ENCODE results near the gene CENPP. TPM values are rescaled to one million over a fixed set of nuclear protein-coding genes. Genes with fewer than 3 reads are reported as not detected.

CENPP gene
- total RNA-seq, 4 donors from 2014 or later, result 2.9 to 8.3 (median 4.9) TPM

GRCh38 chr9:92440751-92441046 is 114.9 kb downstream of the CENPP start:
- no peak for ATAC-seq
- no peaks in the 10 kb centered on the region for H3K27me3 ChIP-seq
- H3K9me3 ChIP-seq, result no peaks in the 10 kb centered on the region
- TF ChIP-seq POLR2AphosphoS5 (IDR thresholded peaks at IDR 0.05) (no peak), CTCF (IDR thresholded peaks at IDR 0.05) (no peak), POLR2A (IDR thresholded peaks at IDR 0.05) (no peak), EP300 (IDR thresholded peaks at IDR 0.05) (no peak)
- WGBS, 2 donors (ENCODE audit: low coverage in 1 of 2), result 94 to 100% methylated on average over 6 of the region's 6 CpGs
- H3K36me3 ChIP-seq, result no peaks in the 10 kb centered on the region
- no peak overlapping the region for H3K4me3 ChIP-seq
- peaks cover 0 to 13% (median 0%) of the 10 kb centered on the region in 3 donors for H3K4me1 ChIP-seq
- no peak overlapping the region for H3K27ac ChIP-seq

GRCh38 chr9:92444841-92445240 is 119.1 kb downstream of the CENPP start:
- no peak for ATAC-seq
- no peak for TF ChIP-seq POLR2A (IDR thresholded peaks at IDR 0.05)
- no peak for TF ChIP-seq EP300 (IDR thresholded peaks at IDR 0.05)
- TF ChIP-seq CTCF (IDR thresholded peaks at IDR 0.05), result no peak
- TF ChIP-seq POLR2AphosphoS5 (IDR thresholded peaks at IDR 0.05), result no peak
- no peak overlapping the region for H3K4me3 ChIP-seq
- no peaks in the 10 kb centered on the region for H3K9me3 ChIP-seq
- no peak overlapping the region for H3K27ac ChIP-seq
- no peaks in the 10 kb centered on the region for H3K27me3 ChIP-seq
- WGBS, 2 donors (ENCODE audit: low coverage in 1 of 2), result 80% methylated on average over 1 of the region's 4 CpGs; no CpG with 5 or more reads in 1 of the 2 donors
- H3K36me3 ChIP-seq, result no peaks in the 10 kb centered on the region
- peaks cover 0 to 3% (median 0%) of the 10 kb centered on the region in 3 donors for H3K4me1 ChIP-seq

- no peak overlapping the region for H3K27ac ChIP-seq
- H3K4me3 ChIP-seq, result no peak overlapping the region
- H3K4me1 ChIP-seq, result no peaks in the 10 kb centered on the region
- H3K36me3 ChIP-seq, result no peaks in the 10 kb centered on the region
- H3K27me3 ChIP-seq, result no peaks in the 10 kb centered on the region
- no peaks in the 10 kb centered on the region for H3K9me3 ChIP-seq
- ATAC-seq, result no peak
- TF ChIP-seq CTCF (IDR thresholded peaks at IDR 0.05), result no peak
- no peak for TF ChIP-seq EP300 (IDR thresholded peaks at IDR 0.05)
- no peak for TF ChIP-seq POLR2AphosphoS5 (IDR thresholded peaks at IDR 0.05)
- no peak for TF ChIP-seq POLR2A (IDR thresholded peaks at IDR 0.05)
Measured at GRCh38 chr9:92446536-92446935, 120.8 kb downstream of the CENPP start.

- TF ChIP-seq POLR2AphosphoS5 (IDR thresholded peaks at IDR 0.05), result no peak
- TF ChIP-seq EP300 (IDR thresholded peaks at IDR 0.05), result no peak
- no peak for TF ChIP-seq CTCF (IDR thresholded peaks at IDR 0.05)
- no peak for TF ChIP-seq POLR2A (IDR thresholded peaks at IDR 0.05)
- Histone ChIP-seq H3K4me1 (no peaks in the 10 kb centered on the region), H3K4me3 (no peak overlapping the region), H3K36me3 (no peaks in the 10 kb centered on the region), H3K27ac (no peak overlapping the region), H3K27me3 (no peaks in the 10 kb centered on the region), H3K9me3 (no peaks in the 10 kb centered on the region)
- WGBS, 2 donors (ENCODE audit: low coverage in 1 of 2), result 79 to 100% methylated on average over 3 of the region's 3 CpGs
- ATAC-seq, result no peak
Measured at GRCh38 chr9:92455217-92455616, 129.5 kb downstream of the CENPP start.

- Histone ChIP-seq H3K9me3 (no peaks in the 10 kb centered on the region), H3K36me3 (no peaks in the 10 kb centered on the region), H3K27ac (no peak overlapping the region), H3K4me1 (no peaks in the 10 kb centered on the region), H3K4me3 (no peak overlapping the region), H3K27me3 (no peaks in the 10 kb centered on the region)
- no peak for ATAC-seq
- WGBS, 2 donors (ENCODE audit: low coverage in 1 of 2), result 94 to 100% methylated on average over 2 to 4 of the region's 4 CpGs
- TF ChIP-seq POLR2AphosphoS5 (IDR thresholded peaks at IDR 0.05) (no peak), POLR2A (IDR thresholded peaks at IDR 0.05) (no peak), EP300 (IDR thresholded peaks at IDR 0.05) (no peak), CTCF (IDR thresholded peaks at IDR 0.05) (no peak)
Measured at GRCh38 chr9:92457576-92457975, 131.8 kb downstream of the CENPP start.

All from gastroesophageal sphincter (tissue), 4 donors.